Right cardiac atrium (tissue), 5 donors: ENCODE measurements around the gene LARP4. TPM values are rescaled to one million over a fixed set of nuclear protein-coding genes. Genes with fewer than 3 reads are reported as not detected.

Experiments
- ATAC-seq, 2 donors: fragments of 200-7000 bp; cut with Tn5 transposase; one replicate each; pipeline versions ENCODE4 v1.8.0 to v1.9.1; 2020; ENCODE audit warnings: moderate library complexity in 2 of 2, mild to moderate bottlenecking in 1 of 2
- DNase-seq, 3 donors: peaks; one replicate each; pipeline ENCODE4 v3.0.0-alpha.2; 2020
- H3K27ac ChIP-seq: one replicate; pipeline ENCODE4 v1.5.1; 2013; ENCODE audit warnings: mild to moderate bottlenecking, low read length, control low read depth, moderate library complexity
- H3K27me3 ChIP-seq: one replicate; pipeline ENCODE4 v1.6.1; 2013; ENCODE audit not compliant: control insufficient read depth, insufficient read depth
- H3K4me1 ChIP-seq: one replicate; pipeline ENCODE4 v1.6.1; 2013; ENCODE audit warnings: low read length; ENCODE audit not compliant: control insufficient read depth, insufficient read depth
- H3K4me3 ChIP-seq: one replicate; pipeline ENCODE4 v1.5.1; 2013; ENCODE audit warnings: low read length, control low read depth
- H3K9me3 ChIP-seq: one replicate; pipeline ENCODE4 v1.6.1; 2013; ENCODE audit warnings: low read length; ENCODE audit not compliant: control insufficient read depth
- WGBS: extraction: QIAGEN DNeasy Blood & Tissue Kit; methylation state at CpG from one replicate; pipeline ENCODE4 v1.1.7; 2013; 5-methylcytosine and 5-hydroxymethylcytosine counted together
- intact Hi-C, 4 donors: fragments of 100-400 bp; cut with DNase I; formaldehyde crosslinking; loops; one replicate each; pipeline versions ENCODE4 v1.11.0 to v1.14.0; 2022 to 2023
- long read RNA-seq, 4 donors: library from polyadenylated mRNA; unstranded; transcript quantifications; one replicate each; pipeline ENCODE4 v2.0.0, GENCODE V29; 2020 to 2021
- polyA plus RNA-seq: library from polyadenylated mRNA; stranded (reverse); fragments of 200-250 nt; gene quantifications from one replicate; pipeline ENCODE4 v1.2.3, GENCODE V29; 2013
- total RNA-seq, 4 donors: library from RNA; stranded (reverse); fragmentation: NEBNext Ultra II Directional; extraction: Animal tissue kit (Norgen Biotek cat#: 25700); gene quantifications; one replicate each; pipeline ENCODE4 v1.2.1, GENCODE V29; 2021
- donor health status: healthy with polysubstance abuse.
- donor health status: DM: no; HTN: yes; CAD: no.
- donor health status: DM: no; HTN: no; CAD: no.
- donor health status: DM: no; HTN: yes; CAD: no; lungs with severe emphysema.
- donor health status: DM: yes; HTN: yes; CAD: no.

Gene LARP4
- total RNA-seq (10 to 100 TPM; 54.5 to 75.4 (median 62.7) TPM), polyA plus RNA-seq (12.3 TPM)
- long read RNA-seq, donor 1, full-length matches to known transcripts = 4 of 36 reads
- long read RNA-seq, donor 1, partial matches to known transcripts = 26 of 36 reads
- long read RNA-seq, donor 1, other reads (novel, unspliced or antisense) = 6 of 36 reads
- long read RNA-seq, donor 2, full-length matches to known transcripts = 2 of 12 reads
- long read RNA-seq, donor 2, partial matches to known transcripts = 3 of 12 reads
- long read RNA-seq, donor 2, other reads (novel, unspliced or antisense) = 7 of 12 reads
- long read RNA-seq, donor 3, full-length matches to known transcripts = 33 of 98 reads
- long read RNA-seq, donor 3, partial matches to known transcripts = 41 of 98 reads
- long read RNA-seq, donor 3, other reads (novel, unspliced or antisense) = 24 of 98 reads
- long read RNA-seq, donor 4, full-length matches to known transcripts = 3 of 21 reads
- long read RNA-seq, donor 4, partial matches to known transcripts = 16 of 21 reads
- long read RNA-seq, donor 4, other reads (novel, unspliced or antisense) = 2 of 21 reads

DNA sequence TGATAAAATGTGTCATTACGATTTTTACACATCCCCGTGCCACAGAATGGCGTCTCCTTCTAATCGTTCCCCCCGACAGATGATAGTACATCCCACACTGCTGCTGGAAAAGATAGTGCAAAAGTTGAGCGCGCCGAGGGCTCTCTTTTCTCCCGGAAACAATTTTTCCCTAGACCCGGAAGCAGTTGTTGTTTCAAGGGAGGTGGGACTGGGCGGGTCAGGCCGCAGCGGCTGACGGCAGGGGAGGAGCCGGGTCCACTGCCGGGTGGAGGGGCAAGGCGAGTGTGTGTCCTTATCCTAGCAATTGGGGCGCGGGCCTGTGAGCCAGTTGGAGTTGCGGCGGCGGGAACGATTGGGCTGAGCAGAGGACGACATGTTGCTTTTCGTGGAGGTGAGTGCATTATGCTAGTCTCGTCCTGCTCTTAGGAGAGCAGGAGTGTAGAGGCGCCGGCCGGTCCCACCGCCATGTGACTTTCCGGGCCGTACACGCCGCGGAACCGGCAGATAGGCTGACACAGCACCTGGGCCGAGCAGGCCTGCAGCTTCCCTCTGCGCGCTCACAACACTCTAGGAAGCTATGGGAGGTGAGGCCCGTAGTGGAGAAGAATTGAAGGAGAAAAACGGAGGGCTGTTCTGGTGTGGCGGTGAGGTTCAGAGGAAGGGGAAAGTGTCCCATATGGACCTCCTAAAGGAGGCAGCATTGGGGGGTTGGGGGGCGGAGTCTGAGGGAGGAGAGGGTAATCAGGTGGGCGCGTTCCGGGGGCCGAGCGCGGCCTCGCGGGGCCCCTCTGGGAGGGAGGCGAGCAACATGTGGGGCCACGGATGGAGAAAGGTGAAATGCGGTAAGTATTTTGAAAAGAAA lies at the start of gene LARP4:
LARP4 (plus strand) TSS at position 248 of the 862 bp plus-strand sequence; CDS start at position 374, 126 bp downstream.
- WGBS = under 1% methylated on average over 54 of the region's 54 CpGs
- Histone ChIP-seq H3K27me3 (no peaks in the 10 kb centered on the region), H3K9me3 (no peaks in the 10 kb centered on the region), H3K4me3 (peak within 1 kb of the TSS; percentile 79), H3K4me1 (peaks cover 2% of the 10 kb centered on the region), H3K27ac (peak within 1 kb of the TSS; percentile 90)
- intact Hi-C loops = no loop called here
- DNase-seq (peak; percentile 93 to 96 (median 96)), ATAC-seq (peak; percentile 99)

DNA sequence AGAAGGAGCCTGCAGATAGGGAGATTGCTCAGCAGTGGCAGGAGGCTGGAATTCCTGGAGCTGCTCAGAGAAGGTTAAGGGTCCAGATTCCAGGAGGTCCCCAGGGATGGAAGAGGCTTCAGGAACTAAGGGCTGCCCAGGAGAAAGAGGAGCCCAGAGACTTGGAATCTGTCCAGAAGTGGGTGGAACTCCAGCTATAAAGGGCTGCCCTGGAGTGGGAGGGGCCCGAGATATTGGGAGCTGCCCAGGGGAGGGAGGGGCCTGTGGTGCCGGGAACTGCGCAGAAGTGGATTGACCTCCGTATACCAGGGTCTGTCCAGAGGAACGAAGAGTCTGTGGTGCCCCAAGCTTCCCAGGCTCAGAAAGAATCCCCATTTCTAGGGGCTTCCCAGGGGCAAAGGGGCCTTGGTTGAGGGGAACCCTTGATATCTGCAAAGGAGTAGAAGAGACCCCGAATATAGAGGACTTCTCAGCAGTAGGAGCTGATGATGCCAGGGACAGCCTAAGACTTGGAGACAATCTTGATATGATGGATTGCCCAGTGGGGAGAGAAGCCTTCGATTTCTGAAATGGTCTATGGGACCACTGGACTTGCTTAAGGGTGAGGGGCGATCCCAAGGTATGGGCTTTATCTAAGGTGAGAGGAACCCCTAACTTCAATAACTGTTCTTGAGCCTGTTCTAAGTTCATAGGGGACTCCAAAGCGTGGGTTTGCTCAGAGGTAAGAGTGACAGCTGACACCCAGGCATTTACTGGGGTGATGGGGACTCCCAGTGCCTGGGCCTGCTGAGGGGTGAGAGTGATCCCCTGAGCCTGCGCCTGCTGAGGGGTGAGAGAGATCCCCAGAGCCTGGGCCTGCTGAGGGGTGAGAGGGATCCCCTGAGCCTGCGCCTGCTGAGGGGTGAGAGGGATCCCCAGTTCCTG lies 49.3 kb upstream of the LARP4 start:
- WGBS = 78% methylated on average over 11 of the region's 11 CpGs
- H3K27ac ChIP-seq = no peak overlapping the region
- no peaks in the 10 kb centered on the region for H3K9me3 ChIP-seq
- no peaks in the 10 kb centered on the region for H3K4me1 ChIP-seq
- H3K4me3 ChIP-seq = no peak overlapping the region
- ATAC-seq = peak; percentile 75 to 82
- intact Hi-C loops = no loop called here
- peak; percentile 33 to 67 (median 67) for DNase-seq
- H3K27me3 ChIP-seq = no peaks in the 10 kb centered on the region

DNA sequence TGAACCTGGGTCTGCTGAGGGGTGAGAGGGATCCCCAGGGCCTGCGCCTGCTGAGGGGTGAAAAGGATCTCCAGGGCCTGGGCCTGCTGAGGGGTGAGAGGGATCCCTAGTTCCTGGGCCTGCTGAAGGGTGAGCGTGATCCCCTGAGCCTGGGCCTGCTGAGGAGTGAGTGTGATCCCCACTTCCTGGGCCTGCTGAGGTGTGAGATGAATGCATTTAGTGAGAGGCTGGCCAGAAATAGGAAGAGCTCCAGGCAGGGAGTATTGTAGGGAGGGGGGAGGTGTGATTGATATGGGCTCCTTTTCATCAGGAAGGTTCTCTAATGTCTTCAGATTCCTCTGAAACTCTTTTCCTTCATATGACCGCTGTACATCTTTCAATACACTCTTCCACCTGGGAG lies 47.3 kb upstream of the LARP4 start:
- H3K27ac ChIP-seq = no peak overlapping the region
- no peaks in the 10 kb centered on the region for H3K4me1 ChIP-seq
- intact Hi-C loops = no loop called here
- no peak for ATAC-seq
- WGBS = 92% methylated on average over 3 of the region's 3 CpGs
- H3K27me3 ChIP-seq = no peaks in the 10 kb centered on the region
- H3K4me3 ChIP-seq = no peak overlapping the region
- H3K9me3 ChIP-seq = no peaks in the 10 kb centered on the region
- DNase-seq = no peak

DNA sequence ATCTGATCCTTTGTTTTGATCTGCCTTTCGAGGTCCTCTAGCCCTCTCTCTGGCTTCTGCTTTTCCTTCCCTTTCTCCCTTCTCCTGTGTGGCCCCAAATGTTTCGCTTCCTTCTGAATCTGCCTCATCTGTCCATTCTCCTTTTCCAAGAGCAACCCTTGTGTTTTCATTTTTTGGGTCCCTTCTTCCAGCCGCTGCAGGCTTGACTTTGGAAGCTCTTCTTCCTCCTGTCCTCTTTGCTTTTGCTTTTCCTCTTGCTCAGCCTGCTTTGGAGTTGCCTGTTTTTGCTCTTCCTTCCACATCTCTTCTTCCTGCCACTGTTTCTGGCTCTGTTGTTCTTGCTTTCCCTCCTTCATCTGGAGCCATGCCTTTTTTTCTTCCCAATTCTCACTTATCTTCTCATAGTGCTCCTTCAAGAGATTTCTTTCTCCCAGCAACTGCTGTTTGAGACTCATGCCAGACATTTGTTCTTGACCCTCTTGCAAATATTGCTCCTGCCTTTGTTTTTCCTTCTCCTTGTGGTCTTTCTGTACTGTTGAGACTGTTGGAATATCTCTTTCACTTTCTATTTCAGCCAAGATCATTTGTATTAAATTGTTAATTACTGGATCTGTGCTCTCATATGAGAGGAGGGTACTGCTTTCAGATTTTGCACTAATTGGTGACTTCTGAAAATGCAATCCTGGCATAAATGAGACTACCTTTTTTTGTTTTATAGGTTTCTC lies 46.7 kb upstream of the LARP4 start:
- Histone ChIP-seq H3K4me3 (no peak overlapping the region), H3K9me3 (no peaks in the 10 kb centered on the region), H3K4me1 (no peaks in the 10 kb centered on the region), H3K27me3 (no peaks in the 10 kb centered on the region), H3K27ac (peak overlapping the region; percentile 8)
- DNase-seq = no peak
- 84% methylated on average over 3 of the region's 3 CpGs for WGBS
- ATAC-seq = no peak
- intact Hi-C loops = no loop called here

DNA sequence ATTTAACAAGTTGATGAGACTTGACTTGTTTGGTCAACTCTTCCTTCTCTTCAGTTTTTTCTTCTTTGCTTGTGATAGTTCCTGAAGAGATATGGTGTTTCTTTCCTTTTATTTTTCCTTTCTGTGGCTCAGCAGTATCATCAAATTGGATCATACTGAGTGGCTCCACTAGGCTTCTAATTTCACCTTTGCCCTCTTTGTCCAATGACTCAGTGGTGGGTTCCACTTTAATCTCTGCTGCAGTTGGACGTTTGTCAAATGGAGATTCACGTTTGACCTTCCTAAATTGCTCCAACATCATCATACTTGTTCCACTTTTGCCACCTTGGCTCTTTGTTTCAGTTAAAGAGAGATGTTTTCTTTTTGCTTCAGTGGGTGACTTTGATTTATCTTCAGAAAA lies 45.8 kb upstream of the LARP4 start:
- Histone ChIP-seq H3K9me3 (no peaks in the 10 kb centered on the region), H3K27me3 (no peaks in the 10 kb centered on the region), H3K4me3 (no peak overlapping the region), H3K4me1 (no peaks in the 10 kb centered on the region), H3K27ac (no peak overlapping the region)
- 62% methylated on average over 2 of the region's 2 CpGs for WGBS
- ATAC-seq = no peak
- DNase-seq = no peak
- intact Hi-C loops = no loop called here

DNA sequence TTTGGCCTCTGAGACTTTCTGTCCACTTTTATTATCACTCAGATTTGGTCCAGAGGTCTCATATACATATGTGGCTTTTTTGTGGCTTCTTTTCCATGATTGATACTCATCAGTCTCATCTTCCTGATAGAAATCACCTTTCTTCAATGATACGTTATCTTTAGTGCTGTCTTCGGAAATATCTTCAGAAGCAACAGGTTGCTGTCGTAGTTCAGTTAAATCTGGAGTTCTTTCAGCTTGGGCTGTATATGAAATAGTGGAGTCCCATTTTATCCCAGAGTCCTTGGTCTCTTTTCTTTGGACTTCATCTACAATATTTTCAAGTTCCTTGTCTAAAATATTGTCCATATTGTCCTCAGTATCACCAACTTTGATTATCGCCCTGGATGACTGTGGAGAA lies 45.3 kb upstream of the LARP4 start:
- ATAC-seq (no peak), DNase-seq (no peak)
- H3K4me1 ChIP-seq = no peaks in the 10 kb centered on the region
- H3K27me3 ChIP-seq = no peaks in the 10 kb centered on the region
- intact Hi-C loops = no loop called here
- no peak overlapping the region for H3K4me3 ChIP-seq
- H3K27ac ChIP-seq = no peak overlapping the region
- whole genome bisulfite sequencing = 98% methylated on average over 4 of the region's 4 CpGs
- no peaks in the 10 kb centered on the region for H3K9me3 ChIP-seq

DNA sequence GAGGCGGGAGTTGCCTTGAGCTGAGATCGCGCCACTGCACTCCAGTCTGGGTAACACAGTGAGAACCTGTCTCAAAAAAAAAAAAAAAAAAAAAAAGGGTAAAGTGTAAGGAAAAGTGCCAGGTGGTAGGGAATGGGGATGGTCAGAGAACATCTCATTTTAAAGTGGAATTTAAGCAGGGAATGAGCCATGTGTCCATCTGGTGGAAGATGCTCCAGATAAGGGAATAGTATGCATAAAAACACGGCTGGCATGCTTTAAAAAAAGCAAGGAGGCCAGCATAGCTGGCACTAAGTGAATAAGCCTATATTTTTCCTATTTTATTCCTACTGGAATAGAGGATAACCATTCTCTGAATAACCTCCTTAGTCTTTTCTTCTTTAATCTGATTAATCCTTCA lies 38.0 kb upstream of the LARP4 start:
- DNase-seq (no peak), ATAC-seq (no peak)
- 93% methylated on average over 4 of the region's 4 CpGs for WGBS
- H3K9me3 ChIP-seq = no peaks in the 10 kb centered on the region
- no peak overlapping the region for H3K4me3 ChIP-seq
- no peaks in the 10 kb centered on the region for H3K4me1 ChIP-seq
- H3K27me3 ChIP-seq = no peaks in the 10 kb centered on the region
- intact Hi-C loops = no loop called here
- no peak overlapping the region for H3K27ac ChIP-seq

DNA sequence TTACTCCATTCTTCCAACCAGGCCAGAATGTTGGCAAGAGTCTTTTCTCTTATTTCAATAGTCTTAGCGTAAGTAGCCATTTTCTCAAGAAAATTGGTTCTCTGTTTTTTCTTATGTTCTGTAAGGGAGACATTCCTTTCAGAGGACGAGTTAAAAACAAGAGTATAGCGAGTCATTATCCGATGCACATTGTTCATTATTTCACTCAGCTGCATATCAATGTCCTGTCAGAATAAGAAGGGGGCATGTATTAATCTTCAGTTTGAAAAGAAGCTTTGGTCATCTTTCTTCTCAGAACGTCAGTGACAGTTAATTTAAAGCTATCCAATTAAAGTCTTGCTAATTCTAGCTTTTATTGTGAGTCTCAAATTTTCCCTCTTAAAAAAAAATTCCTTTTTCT lies 37.5 kb upstream of the LARP4 start:
- no peak for DNase-seq
- Histone ChIP-seq H3K4me3 (no peak overlapping the region), H3K4me1 (no peaks in the 10 kb centered on the region), H3K9me3 (no peaks in the 10 kb centered on the region), H3K27me3 (no peaks in the 10 kb centered on the region), H3K27ac (no peak overlapping the region)
- 78% methylated on average over 5 of the region's 5 CpGs for WGBS
- ATAC-seq = no peak
- intact Hi-C loops = no loop called here

DNA sequence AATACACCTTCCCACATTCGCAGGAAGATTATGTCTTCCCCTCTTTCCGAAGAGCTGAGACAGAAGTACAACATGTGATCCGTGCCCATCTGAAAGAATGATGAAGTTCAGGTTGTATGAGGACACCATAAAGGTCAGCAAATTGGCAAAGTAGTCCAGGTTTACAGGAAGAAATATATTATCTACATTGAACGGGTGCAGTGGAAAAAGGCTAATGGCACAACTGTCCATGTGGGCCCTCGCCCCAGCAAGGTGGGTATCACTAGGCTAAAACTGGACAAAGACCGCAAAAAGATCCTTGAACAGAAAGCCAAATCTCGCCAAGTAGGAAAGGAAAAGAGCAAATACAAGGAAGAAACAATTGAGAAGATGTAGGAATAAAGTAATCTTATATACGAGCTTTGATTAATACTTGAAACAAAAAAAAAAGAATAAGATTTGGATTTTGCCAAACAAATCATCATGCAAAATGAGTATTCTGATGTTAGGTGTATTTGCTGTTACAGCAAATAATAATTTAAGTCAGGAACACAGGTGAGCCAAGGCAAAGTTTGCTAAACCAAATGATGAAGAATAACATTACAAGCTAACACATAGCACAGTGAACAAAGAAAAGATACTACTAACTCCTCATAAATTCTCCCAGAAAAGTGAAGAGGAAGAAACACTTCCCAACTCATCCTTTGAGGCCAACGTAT lies 34.8 kb upstream of the LARP4 start:
- intact Hi-C loops = no loop called here
- H3K27me3 ChIP-seq = no peaks in the 10 kb centered on the region
- ATAC-seq (no peak), DNase-seq (no peak)
- H3K9me3 ChIP-seq = no peaks in the 10 kb centered on the region
- 85% methylated on average over 9 of the region's 9 CpGs for WGBS
- H3K4me3 ChIP-seq = no peak overlapping the region
- no peaks in the 10 kb centered on the region for H3K4me1 ChIP-seq
- no peak overlapping the region for H3K27ac ChIP-seq
